HEK293T (cell line): Measurements from ENCODE around the gene ADA.
"Not testable (repeated sequence)": the region's sequence is repeated elsewhere in the genome, so short reads cannot be mapped to it uniquely, and the experiment has no call there.

Experiments
- CTCF ChIA-PET: fragments of 350-600 bp; formaldehyde crosslinking; extraction: SDS; loops from one replicate; lab custom pipeline; 2021; ENCODE audit warnings: antibody characterized with exemption, inconsistent platforms; lab: Yijun Ruan, JAX
- POLR2A ChIA-PET: fragments of 350-600 bp; formaldehyde crosslinking; extraction: SDS; loops from one replicate; lab custom pipeline; 2020; ENCODE audit warnings: antibody characterized with exemption, inconsistent platforms; lab: Yijun Ruan, JAX
- DNase-seq: peaks from one replicate; pipeline ENCODE4 v3.0.0; 2012; ENCODE audit warnings: mixed read lengths; ENCODE audit errors: extremely low spot score
- ARNT ChIP-seq: fragments of 450-650 bp; IDR thresholded peaks from 2 replicates; pipeline ENCODE4 v1.6.1; 2017; ENCODE audit warnings: mild to moderate bottlenecking
- BHLHE40 ChIP-seq: fragments of 450-650 bp; IDR thresholded peaks from 2 replicates; pipeline ENCODE4 v1.6.1; 2016; ENCODE audit warnings: mild to moderate bottlenecking, moderate library complexity, borderline replicate concordance
- CTBP1 ChIP-seq: fragments of 450-650 bp; IDR thresholded peaks from 2 replicates; pipeline ENCODE4 v1.6.1; 2016; ENCODE audit warnings: borderline replicate concordance
- ELF4 ChIP-seq: fragments of 450-650 bp; IDR thresholded peaks from 2 replicates; pipeline ENCODE4 v1.6.1; 2017; ENCODE audit warnings: antibody characterized with exemption
- FOXA1 ChIP-seq: fragments of 450-650 bp; IDR thresholded peaks from 2 replicates; pipeline ENCODE4 v1.6.1; 2016; ENCODE audit warnings: mild to moderate bottlenecking
- FOXK2 ChIP-seq: fragments of 450-650 bp; IDR thresholded peaks from 2 replicates; pipeline ENCODE4 v1.6.1; 2016; ENCODE audit warnings: mild to moderate bottlenecking
- FOXM1 ChIP-seq: fragments of 450-650 bp; IDR thresholded peaks from 2 replicates; pipeline ENCODE4 v1.6.1; 2017; ENCODE audit warnings: mild to moderate bottlenecking, borderline replicate concordance
- HDGF ChIP-seq: fragments of 450-650 bp; IDR thresholded peaks from 2 replicates; pipeline ENCODE4 v1.6.1; 2017; ENCODE audit warnings: antibody characterized with exemption, borderline replicate concordance
- L3MBTL2 ChIP-seq: fragments of 450-650 bp; conservative IDR thresholded peaks from 2 replicates; pipeline ENCODE4 v1.6.1; 2016; ENCODE audit warnings: mild to moderate bottlenecking
- LEF1 ChIP-seq: fragments of 450-650 bp; IDR thresholded peaks from 2 replicates; pipeline ENCODE4 v1.6.1; 2017; ENCODE audit warnings: mild to moderate bottlenecking, borderline replicate concordance
- NFRKB ChIP-seq: fragments of 450-650 bp; IDR thresholded peaks from 2 replicates; pipeline ENCODE4 v1.6.1; 2016; ENCODE audit warnings: mild to moderate bottlenecking, moderate library complexity
- SP1 ChIP-seq: fragments of 450-650 bp; IDR thresholded peaks from 2 replicates; pipeline ENCODE4 v1.6.1; 2017
- SUZ12 ChIP-seq: fragments of 450-650 bp; IDR thresholded peaks from 2 replicates; pipeline ENCODE4 v1.6.1; 2016; ENCODE audit warnings: mild to moderate bottlenecking
- TARDBP ChIP-seq: fragments of 450-650 bp; IDR thresholded peaks from 2 replicates; pipeline ENCODE4 v1.6.1; 2016
- ZNF384 ChIP-seq: fragments of 450-650 bp; IDR thresholded peaks from 2 replicates; pipeline ENCODE4 v1.6.1; 2016
- TF ChIP-seq, protein P1 (sequence below): fragments of 450-650 bp; IDR thresholded peaks from 2 replicates; pipeline ENCODE4 v1.6.1; 2016

Gene ADA

DNA sequence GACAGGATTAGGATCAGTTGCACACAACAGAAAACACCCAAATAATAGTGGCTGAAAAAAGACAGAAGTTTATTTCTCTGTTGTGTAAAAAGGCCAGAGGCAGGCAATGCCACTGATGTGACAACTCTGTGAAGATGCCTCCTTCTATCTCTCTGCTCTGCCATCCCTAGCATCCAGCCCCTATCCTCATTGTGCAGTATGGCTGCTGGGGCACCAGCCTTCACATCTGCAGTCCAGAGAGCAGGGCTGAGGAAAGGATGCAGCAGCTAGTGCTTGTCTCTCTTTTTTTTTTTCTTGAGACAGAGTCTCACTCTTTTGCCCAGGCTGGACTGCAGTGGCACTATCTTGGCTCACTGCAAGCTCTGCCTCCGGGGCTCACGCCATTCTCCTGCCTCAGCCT, 6.4 kb upstream of the ADA start:
- no peak for DNase-seq
- TF ChIP-seq FOXA1 = no peak
- no peak for TF ChIP-seq FOXK2
- no peak for TF ChIP-seq SUZ12
- TF ChIP-seq ZNF384 = no peak
- no peak for TF ChIP-seq ELF4
- POLR2A ChIA-PET = no interaction called here
- CTCF ChIA-PET = no interaction called here

- no peak for DNase-seq
- CTCF ChIA-PET = no interaction called here
- POLR2A ChIA-PET = no interaction called here
Observed at GRCh38 chr20:44656448-44656847, 4.9 kb upstream of the ADA start.

GRCh38 chr20:44654210-44654609, 2.7 kb upstream of the ADA start:
- CTCF ChIA-PET, DNase-seq, POLR2A ChIA-PET: not testable (repeated sequence)

More at GRCh38 chr20:44656448-44656847, 4.9 kb upstream of the ADA start:
- TF ChIP-seq L3MBTL2 (no peak), FOXM1 (no peak), ELF4 (no peak), ZNF384 (no peak), SP1 (no peak), BHLHE40 (no peak)

DNA sequence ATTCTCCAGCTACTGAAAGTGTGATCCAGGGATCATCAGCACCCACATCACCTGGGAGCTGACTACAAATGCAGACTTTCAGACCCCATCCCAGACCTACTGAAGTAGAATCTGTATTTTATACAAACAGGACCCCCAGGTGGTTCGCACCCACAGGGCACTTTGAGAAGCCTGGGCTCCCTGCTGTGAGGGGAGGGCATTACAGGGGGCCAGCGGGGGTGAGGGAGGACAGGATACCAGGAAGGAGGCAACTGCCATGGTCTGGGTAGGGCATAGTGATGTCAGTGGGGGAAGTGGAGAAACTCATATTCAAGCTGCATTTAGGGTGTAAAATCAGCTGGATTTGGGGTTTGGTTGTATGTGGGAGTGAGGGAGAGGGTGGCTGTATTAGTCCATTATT, 2.0 kb upstream of the ADA start:
- POLR2A ChIA-PET = no interaction called here
- DNase-seq = no peak
- no peak for TF ChIP-seq HDGF
- no peak for TF ChIP-seq ELF4
- no peak for TF ChIP-seq BHLHE40
- TF ChIP-seq SP1 = no peak
- TF ChIP-seq, protein P1, sequence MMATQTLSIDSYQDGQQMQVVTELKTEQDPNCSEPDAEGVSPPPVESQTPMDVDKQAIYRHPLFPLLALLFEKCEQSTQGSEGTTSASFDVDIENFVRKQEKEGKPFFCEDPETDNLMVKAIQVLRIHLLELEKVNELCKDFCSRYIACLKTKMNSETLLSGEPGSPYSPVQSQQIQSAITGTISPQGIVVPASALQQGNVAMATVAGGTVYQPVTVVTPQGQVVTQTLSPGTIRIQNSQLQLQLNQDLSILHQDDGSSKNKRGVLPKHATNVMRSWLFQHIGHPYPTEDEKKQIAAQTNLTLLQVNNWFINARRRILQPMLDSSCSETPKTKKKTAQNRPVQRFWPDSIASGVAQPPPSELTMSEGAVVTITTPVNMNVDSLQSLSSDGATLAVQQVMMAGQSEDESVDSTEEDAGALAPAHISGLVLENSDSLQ = no peak
- no peak for TF ChIP-seq L3MBTL2
- TF ChIP-seq ARNT = no peak
- TF ChIP-seq FOXA1 = no peak
- TF ChIP-seq ZNF384 = no peak
- CTCF ChIA-PET = interaction anchor here (0.7 kb wide), 1 partner anchor 47 kb away, joined by 3 read pairs; no protein-coding TSS in a partner anchor

DNA sequence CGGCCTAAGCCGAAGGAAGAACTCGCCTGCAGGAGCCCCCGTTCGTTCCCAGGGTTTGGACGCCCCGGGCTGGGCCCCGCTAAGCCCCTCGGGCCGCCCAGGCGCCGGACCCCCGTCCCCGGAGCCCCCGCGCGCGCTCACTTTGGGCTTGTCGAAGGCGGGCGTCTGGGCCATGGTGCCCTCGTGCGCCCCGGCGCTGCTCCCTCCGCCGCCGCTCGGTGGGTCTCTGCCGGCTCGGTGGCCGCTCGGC, 140 bp downstream of the ADA start:
- POLR2A ChIA-PET = interaction anchor here (0.6 kb wide), 1 partner anchor 32 kb away, joined by 4 read pairs; no protein-coding TSS in a partner anchor
- CTCF ChIA-PET = interaction anchor here (0.6 kb wide), 1 partner anchor 146 kb away, joined by 3 read pairs; no protein-coding TSS in a partner anchor
- TF ChIP-seq BHLHE40 = no peak
- no peak for DNase-seq

DNA sequence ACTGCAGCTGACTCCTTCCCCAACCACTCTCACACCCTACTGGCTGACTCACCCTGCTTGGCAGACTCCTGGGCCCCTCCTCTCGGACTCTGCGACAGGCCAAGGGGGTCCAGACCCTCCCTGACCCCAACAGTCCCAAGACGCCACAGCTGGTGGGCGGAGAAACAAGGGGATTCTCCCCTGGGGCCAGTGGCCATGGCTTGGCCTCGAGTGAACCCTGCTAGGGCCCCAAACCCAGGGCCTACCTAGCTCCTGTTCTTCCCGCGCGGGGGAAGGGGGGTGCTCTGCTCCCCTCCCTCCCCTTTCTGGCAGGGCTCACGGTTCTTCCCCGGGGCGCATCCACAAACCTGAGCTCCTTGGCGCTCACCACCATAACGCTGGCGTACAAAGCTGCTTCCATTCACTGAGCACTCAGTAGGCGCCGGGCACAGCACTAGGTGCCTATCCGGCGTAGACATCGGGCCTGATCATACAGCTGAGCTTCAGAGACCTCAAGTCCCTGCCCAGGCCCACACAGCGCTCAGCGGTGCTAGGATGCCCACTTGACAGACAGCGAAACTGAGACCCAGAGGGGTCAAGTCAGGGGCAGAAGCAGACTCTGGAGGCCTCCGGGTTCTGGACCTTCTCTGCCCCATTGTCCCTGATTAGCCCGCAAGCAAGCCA, 597 bp downstream of the ADA start:
- ChIA-PET POLR2A (no interaction called here), CTCF (no interaction called here)
- TF ChIP-seq BHLHE40 = no peak
- no peak for TF ChIP-seq ARNT
- no peak for TF ChIP-seq FOXK2
- TF ChIP-seq TARDBP = no peak
- TF ChIP-seq SP1 = no peak
- no peak for TF ChIP-seq SUZ12
- no peak for TF ChIP-seq CTBP1
- no peak for TF ChIP-seq FOXA1
- no peak for TF ChIP-seq L3MBTL2
- TF ChIP-seq, protein P1 = no peak
- no peak for TF ChIP-seq ZNF384
- no peak for TF ChIP-seq NFRKB
- no peak for TF ChIP-seq ELF4
- TF ChIP-seq FOXM1 = no peak
- TF ChIP-seq HDGF = no peak
- TF ChIP-seq LEF1 = no peak
- DNase-seq = no peak

DNA sequence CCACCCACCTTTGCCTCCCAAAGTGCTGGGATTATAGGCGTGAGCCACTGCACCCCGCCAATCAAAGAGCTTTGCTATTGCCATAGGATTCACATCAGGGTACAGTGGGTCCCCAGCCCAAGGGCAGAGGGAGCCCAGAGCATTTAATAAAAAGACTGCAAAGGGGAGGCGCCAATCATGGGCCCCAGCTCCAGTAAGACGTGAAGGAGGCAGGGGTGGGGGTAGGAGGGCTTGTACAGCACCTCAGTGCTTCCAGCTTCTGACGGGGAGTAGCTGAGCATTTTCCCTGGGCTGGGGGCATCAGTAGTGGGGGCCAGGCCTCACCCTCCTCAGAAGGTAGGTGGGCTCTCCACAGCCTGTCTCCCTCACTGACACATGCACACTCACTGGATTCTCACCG, 1.5 kb downstream of the ADA start:
- no peak for DNase-seq
- ChIA-PET POLR2A (no interaction called here), CTCF (no interaction called here)
- TF ChIP-seq HDGF (no peak), SUZ12 (no peak), L3MBTL2 (no peak), LEF1 (no peak), TARDBP (no peak), ARNT (no peak), CTBP1 (no peak), FOXK2 (no peak), BHLHE40 (no peak), SP1 (no peak), ZNF384 (no peak), FOXA1 (no peak), FOXM1 (no peak), ELF4 (no peak), NFRKB (no peak)
- TF ChIP-seq, protein P1 = no peak
